GM18868 (cell line): ENCODE data around the gene TTF1.
A peak's percentile ranks its signal among the peaks of the same experiment; 100 is the strongest.

Experiments
- ATAC-seq: cut with Tn5 transposase; IDR thresholded peaks from one replicate; pipeline ENCODE4 v1.9.1; 2021; ENCODE audit warnings: mild to moderate bottlenecking, moderate library complexity; ENCODE audit not compliant: unreplicated experiment

TTF1 gene

DNA sequence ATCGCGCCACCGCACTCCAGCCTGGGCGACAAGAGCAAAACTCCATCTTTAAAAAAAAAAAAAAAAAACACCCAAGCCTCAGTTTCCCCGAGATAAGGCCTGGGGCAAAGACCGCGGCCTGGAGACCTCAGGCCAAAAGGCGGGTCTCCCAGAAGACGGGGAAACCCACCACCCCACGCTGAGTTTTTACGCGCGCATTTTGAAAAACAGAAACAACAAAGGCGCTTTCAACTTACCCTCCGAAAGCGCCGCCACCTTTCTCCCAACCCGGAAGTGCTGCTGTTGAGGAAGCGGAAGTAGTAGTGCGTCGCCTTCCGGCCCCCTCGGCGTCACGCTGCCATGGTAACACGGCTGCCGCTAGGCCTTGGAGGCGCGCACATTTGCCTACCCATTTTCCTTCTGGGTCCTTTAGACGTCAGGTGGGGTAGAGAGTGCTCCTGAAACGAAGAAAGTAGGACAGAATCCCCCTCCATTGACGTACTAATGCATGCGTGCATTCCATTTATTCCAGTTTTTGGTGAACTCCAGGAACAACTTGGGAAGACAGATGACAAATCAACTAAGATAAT, at the start of gene TTF1:
Gene TTF1 (minus strand): TSS at position 287 of the 569 bp plus-strand sequence. CDS start 4,019 bp downstream, outside the sequence.
- ATAC-seq = peak; percentile 87

DNA sequence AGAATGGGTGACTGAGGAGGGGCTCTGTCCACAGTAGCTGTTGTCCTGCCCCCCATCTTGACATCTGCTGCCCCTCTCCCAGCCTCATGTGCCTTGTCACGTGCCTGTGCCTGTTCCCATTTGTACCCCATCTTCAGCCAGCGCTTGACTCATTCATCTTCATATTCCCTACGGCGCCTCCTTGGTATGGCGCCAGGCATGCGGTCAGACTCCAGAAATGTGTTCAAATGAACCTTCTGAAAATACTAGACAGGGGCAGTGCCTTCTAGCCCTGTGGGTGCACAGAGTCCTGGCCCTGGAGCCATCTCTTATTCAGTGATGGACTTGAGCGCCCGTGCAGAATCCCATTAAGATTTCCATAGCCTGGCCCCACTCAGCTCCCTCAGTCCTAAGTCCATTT, 49.6 kb upstream of the TTF1 start:
- ATAC-seq = no peak

- ATAC-seq = no peak
Measured at GRCh38 chr9:132451276-132451675, 44.6 kb upstream of the TTF1 start.

DNA sequence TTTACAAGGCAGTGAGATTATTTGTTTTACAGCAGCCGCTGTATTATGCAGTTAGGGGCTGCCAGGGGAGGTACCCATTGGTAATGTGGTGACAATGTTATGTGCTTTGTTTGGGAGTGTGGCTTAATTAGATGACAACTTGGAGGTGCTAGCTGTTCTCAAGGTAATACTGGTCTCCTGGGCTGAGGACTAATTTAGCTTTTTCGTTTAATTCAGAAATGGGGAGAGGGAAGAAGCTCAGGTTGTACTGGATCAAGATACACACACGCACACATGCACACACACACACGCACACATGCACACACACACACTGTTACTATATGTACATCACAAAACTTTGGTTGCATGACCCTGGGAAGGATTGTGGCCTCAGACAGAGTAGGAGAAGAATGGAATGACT, 41.3 kb upstream of the TTF1 start:
- ATAC-seq = no peak

DNA sequence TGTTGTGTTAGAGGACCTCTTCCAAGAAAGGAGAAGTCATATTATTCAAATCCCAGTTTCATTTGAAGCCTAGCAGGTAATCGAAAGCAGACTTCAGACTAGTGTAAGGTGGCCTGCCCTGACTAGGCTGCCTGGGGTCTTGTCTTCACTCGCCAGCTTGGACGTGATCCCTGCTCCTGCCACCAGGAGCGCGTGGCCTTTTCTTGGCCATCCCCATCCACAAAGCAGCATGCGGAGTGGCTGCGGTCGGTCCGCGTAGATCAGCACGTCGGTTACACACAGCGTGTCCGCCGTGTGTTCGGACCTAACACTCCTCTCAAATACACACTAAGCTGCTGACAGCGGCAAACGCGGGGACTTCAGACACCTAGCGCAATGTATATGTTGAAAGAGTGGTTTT, 40.7 kb upstream of the TTF1 start:
- ATAC-seq = no peak

DNA sequence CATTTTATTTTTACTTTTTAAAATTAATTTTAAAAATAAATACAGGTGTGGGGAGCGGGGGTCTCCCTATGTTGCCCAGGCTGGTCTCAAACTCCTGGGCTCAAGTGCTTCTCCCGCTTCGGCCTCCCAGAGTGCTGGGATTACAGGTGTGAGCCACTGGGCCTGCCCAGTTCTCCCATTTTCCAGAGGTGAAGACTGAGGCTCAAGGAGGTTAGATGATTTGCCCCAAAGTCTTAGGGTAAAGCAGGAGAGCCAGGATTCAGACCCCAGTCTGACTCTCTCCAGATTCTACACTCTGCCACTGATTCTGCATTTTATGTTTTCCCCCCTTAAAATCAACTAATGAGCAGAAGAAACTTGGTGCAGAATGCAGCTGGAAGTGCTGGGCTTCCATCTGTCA, 40.2 kb upstream of the TTF1 start:
- ATAC-seq = no peak

- ATAC-seq = no peak
Measured at GRCh38 chr9:132443951-132444607, 37.4 kb upstream of the TTF1 start.

GRCh38 chr9:132441404-132441803, 34.8 kb upstream of the TTF1 start:
- no peak for ATAC-seq

DNA sequence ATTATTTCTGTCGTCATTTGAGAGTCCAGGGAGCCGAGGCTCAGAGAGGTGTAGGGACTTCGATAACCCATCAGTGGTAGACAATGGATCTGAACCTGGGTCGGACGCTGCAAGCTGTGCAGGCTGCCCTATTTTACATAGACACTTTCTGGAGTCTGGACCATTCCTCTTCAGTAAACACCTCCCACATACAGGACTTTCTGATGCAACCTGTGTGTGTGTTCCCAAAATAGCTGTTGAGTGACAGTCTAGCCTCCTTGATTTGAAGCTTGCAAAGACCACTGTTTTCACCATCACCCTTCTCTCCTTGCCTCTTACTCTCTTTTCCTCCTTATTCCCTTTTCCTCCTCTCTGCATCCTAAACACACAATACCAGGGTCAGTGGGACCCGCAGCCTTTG, 34.1 kb upstream of the TTF1 start:
- ATAC-seq = no peak

- no peak for ATAC-seq
Measured at GRCh38 chr9:132439153-132439552, 32.5 kb upstream of the TTF1 start.

DNA sequence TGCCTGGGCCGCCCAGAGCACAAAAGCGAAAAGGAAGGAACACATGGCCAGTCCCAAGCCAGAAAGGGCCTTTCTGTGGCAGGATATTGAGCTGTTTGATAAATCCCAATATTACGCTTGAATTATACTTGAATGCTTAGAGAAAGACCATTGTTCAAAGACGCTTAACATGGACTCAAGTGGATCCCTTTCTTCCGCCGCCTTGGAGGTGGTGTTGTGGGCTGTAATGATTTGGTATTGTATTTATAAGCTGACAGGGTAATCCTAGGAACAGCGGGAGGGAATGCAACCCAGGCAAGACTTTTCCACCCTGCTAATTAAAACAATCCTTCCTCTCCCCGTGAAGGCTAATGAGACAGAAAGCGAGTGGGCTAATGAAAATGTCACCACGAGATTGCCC, 28.2 kb upstream of the TTF1 start:
- ATAC-seq = no peak

DNA sequence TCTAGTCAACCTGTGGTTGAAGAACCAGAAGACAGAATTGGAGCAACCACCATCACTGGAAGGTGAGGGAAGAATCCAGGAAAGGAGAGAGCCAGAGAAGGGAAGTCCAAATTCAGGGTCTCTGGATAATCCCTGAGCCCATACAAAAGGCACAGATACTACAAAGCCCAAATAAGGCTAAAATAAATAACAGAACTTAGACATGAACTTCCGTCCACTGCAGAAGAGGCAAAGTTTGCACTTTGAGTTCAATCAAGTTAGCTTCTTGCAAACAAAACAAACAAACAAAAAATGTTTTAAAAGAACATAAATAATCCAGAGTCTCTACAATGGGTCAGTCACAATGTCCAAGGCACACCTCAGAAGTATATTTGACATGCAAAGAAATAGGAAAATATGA, 24.4 kb upstream of the TTF1 start:
- ATAC-seq = no peak

DNA sequence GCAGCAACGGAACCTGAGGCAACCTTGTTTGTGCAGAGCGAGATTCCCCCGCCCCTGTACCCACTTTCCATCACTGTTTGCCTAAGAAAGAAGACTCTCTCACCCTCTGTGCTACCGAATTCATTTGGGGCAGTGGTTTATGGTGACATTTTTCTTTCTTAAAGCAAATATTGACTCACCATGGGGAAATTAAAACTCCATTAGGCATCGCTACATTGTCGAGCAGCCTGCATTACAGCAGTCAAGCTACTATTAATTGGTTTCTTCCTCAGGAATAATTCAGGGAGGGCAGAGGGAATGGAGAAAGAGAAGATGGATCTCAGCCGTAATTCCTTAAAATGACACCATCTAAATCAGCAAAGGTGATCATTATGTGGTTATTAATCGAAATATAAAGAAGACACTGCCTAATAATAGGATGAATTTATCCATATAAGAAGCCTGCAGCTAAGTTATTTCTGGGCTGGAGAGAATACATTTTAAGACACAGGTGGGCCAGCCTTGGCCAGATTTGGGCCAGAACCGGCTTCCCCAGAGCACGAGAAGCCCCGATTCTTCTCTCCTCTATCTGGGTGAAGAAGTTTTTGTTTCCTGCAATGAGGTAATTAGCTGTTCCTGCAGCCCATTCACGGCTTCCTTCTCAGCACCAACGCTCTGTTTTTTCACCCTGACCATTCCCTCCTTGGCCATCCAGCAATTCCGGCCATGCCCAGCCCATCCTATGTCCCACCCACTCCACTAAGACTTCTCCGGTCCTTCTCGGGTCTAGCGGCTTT, 20.2 kb upstream of the TTF1 start:
- ATAC-seq = no peak

DNA sequence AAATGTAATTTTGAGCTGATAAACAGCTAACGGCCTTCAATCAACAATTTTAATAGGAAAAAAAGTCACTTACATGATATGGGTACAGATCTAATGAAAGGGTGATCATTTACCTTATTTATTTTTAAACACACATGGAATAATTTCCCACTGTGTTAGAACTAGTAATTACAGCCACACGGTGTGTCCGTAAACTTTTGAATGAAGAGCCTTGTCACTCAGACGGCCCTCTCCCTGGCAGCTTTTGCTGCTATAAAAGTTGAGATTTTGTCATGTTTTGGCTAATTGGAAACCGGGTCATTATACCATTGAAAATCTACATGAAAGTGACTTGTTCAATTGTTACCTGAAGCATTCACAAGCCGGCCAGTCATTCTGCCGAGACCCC, 19.0 kb upstream of the TTF1 start:
- no peak for ATAC-seq

DNA sequence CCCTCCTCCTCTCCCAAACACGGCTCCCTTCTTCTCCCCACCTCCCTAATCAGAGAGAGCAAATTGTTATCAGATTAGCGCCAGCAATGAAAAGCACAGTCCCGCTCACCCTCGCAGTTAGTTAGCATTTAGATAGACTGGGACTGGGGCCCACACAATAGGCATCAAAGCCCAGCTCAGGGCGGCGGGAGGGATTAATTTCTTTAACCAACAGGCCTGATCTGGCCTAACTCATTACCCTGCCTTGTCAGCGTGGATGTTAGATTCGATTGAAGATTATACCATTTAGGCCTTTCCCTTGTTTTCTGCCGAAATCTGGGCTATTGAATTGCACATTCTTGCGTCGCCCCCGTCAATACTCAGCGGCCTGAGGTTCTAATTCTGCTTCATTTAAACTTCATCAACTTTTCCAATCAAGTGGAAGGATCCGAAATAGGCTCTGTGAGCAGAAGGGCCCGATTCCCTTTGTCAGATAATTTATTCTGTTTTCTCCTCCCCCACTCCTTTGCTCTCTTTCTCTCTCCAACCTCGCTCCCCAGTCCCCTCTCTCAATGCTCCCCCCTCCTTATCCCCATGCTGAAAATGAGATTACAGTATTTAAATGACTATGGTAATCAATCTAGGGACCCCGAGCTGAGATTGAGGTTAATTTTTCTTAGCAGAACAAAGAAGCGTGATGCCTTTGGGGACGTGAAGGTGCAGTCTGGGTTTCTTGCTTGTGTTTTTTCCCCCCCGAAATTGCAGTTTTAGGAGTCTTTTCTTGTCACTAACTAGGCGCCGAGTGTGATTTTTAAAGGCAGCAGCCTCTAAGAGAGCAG, 18.4 kb upstream of the TTF1 start:
- ATAC-seq = no peak

DNA sequence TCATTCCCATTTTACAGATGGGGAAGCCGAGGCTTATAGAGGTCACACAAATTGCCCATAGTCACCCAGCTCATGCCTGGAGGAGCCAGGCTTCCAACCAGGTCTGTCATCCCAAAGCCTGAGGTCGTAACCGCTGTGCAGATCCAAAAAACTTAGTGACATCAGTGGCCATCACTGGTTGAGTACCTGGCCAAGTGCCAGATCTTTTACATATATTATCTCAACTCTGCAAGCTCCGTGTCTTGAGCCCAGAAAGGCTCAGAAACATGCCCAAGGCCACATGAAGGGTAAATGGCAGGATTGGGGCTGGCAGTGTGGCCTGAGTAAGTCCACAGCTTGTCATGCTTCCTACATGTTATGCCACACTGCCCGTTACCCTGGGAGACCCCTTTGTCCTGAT, 16.9 kb upstream of the TTF1 start:
- ATAC-seq = no peak

DNA sequence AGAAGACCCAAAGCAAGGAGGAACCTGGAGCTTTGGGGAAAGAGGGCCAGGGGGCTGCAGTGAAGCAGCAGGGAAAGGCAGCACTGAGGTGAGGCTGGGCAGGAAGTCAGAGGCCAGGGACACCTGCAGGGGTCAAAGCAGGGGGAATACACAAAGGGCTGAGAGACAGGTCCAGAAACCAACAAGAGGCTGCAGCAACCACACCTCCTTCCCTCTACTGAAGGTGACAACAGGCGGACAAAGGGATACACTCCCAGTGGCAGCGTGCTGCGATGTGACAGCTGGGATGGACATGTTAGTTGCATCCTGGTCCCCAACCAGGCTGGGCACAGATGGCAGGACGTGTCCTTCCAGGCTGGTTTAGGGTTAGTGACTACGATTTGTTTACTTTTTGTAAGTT, 15.9 kb upstream of the TTF1 start:
- ATAC-seq = no peak

- no peak for ATAC-seq
Measured at GRCh38 chr9:132418726-132419363, 12.2 kb upstream of the TTF1 start.

GRCh38 chr9:132415181-132415580, 8.5 kb upstream of the TTF1 start:
- no peak for ATAC-seq

- no peak for ATAC-seq
Measured at GRCh38 chr9:132414731-132415130, 8.1 kb upstream of the TTF1 start.

- ATAC-seq = no peak
Measured at GRCh38 chr9:132413926-132414325, 7.3 kb upstream of the TTF1 start.
